HG03159 (cell line): Measurements from ENCODE around the gene PLA2G7.
"Not testable (repeated sequence)": the region's sequence is repeated elsewhere in the genome, so short reads cannot be mapped to it uniquely, and the experiment has no call there.

Experiments used
- ATAC-seq: cut with Tn5 transposase; IDR thresholded peaks from one replicate; pipeline ENCODE4 v1.9.1; 2021; ENCODE audit warnings: mild to moderate bottlenecking, moderate library complexity; ENCODE audit not compliant: unreplicated experiment

The PLA2G7 gene

GRCh38 chr6:46748940-46749503 is 13.8 kb upstream of the PLA2G7 start:
- ATAC-seq = no peak

GRCh38 chr6:46746696-46747095 is 11.5 kb upstream of the PLA2G7 start, which contains the start of gene ANKRD66:
TSS of gene ANKRD66 (plus strand) at chr6:46746933. CDS start at chr6:46751949, 5,016 bp downstream.
- no peak for ATAC-seq

- ATAC-seq = no peak
These were observed 10.8 kb upstream of the PLA2G7 start for GRCh38 chr6:46745973-46746372.

- ATAC-seq = not testable (repeated sequence)
These were observed 9.1 kb upstream of the PLA2G7 start for GRCh38 chr6:46744159-46744725.

GRCh38 chr6:46743425-46744158 is 8.4 kb upstream of the PLA2G7 start:
- ATAC-seq = no peak

DNA sequence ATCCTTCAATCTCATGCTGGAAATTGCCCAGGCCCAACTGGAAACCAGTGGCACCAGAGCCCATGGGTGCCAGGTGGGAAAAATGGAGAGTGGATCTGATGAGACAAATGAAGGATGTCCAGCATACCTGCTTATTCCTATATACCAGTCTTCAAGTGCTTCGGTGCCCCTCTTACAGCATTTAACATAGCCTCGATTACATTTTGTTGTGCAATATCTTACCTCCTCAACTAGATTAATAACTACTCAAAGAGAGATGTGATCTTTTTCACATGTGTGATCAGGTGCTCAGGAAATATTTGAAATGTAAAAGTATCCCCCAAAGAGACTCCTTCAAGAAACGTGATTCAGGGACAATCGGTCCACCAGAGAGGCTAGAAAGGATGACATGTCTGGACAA is 6.7 kb upstream of the PLA2G7 start:
- no peak for ATAC-seq

DNA sequence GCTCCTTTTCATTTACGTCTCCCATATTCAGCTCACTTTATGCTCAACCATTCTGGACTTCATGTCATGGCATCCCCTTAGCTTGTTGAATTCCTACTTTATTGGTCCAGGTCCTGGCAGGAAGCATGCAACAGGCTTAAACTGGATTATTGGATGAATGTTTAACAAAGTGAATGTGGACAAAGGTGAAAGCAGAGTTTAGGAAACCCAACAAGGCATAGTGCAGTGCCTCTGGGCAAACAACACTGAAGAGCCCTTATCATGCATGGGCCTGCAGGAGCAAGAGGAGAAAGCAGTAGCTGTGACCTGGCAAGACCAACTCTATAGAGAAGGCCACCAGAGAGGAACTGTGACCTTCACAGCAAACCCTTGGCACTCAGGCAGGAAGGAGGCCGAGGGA is 6.3 kb upstream of the PLA2G7 start:
- ATAC-seq = no peak

- ATAC-seq = no peak
These were observed 1.7 kb upstream of the PLA2G7 start for GRCh38 chr6:46736906-46737305.

DNA sequence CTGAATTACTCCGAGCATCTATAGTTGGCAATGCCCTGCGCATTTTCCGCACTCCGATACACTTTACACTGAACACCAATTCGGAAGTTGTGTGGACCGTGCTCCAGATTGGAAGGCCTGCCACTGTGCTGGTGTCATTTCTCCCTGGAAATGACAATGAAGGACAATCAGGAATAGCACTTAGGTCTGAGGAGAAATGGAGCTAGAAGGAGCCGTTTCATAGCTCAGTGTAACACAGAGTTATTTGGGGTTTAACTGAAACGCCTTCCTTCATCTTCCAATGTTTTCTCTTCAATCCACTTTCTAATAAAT is 501 bp upstream of the PLA2G7 start:
- ATAC-seq = no peak

- ATAC-seq = no peak
These were observed 1.8 kb downstream of the PLA2G7 start for GRCh38 chr6:46733341-46733801.

GRCh38 chr6:46730921-46731461 is 4.2 kb downstream of the PLA2G7 start:
- no peak for ATAC-seq

GRCh38 chr6:46729787-46730326 is 5.3 kb downstream of the PLA2G7 start:
- ATAC-seq = no peak

DNA sequence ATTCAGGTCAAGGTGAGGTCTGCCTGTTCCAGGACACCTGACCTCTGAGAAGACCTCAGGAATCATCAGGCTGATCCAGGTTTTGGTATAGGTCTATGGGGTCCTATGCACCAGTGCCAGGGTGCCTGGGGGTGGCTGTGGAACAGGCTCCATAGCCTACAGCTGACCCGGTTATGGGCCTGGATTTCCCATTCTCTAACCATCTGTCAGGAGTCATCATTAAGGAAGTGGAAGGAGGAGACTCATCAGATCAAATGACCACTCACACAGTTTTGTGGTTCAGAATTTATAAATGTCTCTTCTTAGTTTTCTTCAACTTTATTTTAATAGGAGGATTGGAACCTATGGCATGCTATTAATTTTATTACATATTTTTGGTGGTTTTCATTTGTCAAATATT is 14.8 kb downstream of the PLA2G7 start:
- no peak for ATAC-seq

GRCh38 chr6:46719099-46719498 is 16.1 kb downstream of the PLA2G7 start:
- ATAC-seq = no peak

- ATAC-seq = no peak
These were observed 20.0 kb downstream of the PLA2G7 start for GRCh38 chr6:46715141-46715540.

DNA sequence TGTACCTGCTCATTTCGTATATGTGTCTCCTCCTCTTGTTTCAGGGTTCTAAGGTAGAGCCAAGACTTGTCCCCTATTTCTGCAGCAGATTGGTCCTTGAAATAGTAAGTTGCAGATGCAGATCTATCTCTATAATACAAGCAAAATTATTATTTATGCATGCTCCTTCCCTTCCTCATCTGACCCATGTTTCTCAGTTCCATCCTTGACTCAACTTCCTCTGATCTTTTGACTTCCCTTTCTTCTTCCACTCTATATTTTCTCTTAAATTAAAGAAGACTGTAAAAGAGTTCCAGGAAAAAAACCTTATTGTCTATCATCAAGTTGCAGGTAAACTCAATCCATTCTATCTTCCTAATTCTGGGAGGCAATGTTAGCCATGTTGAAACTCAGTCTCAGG is 23.7 kb downstream of the PLA2G7 start:
- no peak for ATAC-seq

GRCh38 chr6:46706464-46706863 is 28.7 kb downstream of the PLA2G7 start:
- ATAC-seq = no peak

DNA sequence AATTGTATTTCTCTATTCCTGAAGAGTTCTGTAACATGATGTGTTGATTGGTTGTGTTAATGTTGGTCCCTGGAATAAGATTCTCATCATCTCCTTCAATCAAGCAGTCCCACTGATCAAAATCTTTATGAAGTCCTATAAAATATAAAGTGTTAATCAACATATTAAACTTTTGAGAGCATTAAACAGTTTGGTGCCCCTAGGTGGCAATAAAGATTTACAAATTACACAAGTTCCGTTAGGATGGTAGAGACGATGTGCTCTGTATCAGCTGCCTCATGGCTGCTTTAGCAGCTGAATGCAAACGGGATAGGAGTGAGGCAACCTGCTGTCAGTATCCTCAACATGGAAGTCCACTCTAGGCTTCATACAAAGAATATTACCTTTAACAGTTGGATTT is 30.6 kb downstream of the PLA2G7 start:
- no peak for ATAC-seq

DNA sequence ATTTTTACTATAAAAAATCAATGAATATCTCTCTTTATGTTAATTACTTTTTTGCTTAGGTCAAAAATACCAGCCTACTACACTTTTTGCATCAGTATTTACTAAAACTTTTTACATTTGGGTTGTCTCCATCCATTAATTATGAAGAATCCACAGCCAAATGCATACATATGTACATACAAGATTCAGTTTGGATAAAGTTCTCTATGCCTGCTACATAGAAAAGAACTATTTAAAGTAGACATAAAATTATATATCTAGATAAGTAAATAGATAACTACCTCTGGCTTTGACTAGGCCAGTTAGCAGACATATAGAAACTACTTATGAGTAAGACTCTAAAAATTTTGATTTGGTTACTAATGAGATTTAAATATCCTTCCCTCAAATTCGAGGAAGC is 35.2 kb downstream of the PLA2G7 start:
- ATAC-seq = no peak

- ATAC-seq = no peak
These were observed 44.2 kb downstream of the PLA2G7 start for GRCh38 chr6:46690911-46691451.

- no peak for ATAC-seq
These were observed 44.9 kb downstream of the PLA2G7 start for GRCh38 chr6:46690141-46690755.
